Muscle layer of duodenum (tissue), 2 donors: ENCODE data around the gene ATG2A.

Experiments used
- H3K27ac ChIP-seq: one replicate; pipeline ENCODE4 v1.7.0; 2013; ENCODE audit warnings: mild to moderate bottlenecking, low read length
- H3K27me3 ChIP-seq: one replicate; pipeline ENCODE4 v1.7.0; 2013; ENCODE audit warnings: low read depth, mild to moderate bottlenecking, control low read depth, low read length
- H3K36me3 ChIP-seq, 2 donors: one replicate each; pipeline ENCODE4 v1.7.0; 2013; ENCODE audit warnings: low read length in 2 of 2, control low read depth in 1 of 2, mild to moderate bottlenecking in 1 of 2; ENCODE audit not compliant: insufficient read depth in 2 of 2, control insufficient read depth in 1 of 2
- H3K4me1 ChIP-seq, 2 donors: one replicate each; pipeline ENCODE4 v1.7.0; 2013; ENCODE audit warnings: low read length in 2 of 2, mild to moderate bottlenecking in 2 of 2, control low read depth in 1 of 2, moderate library complexity in 1 of 2; ENCODE audit not compliant: insufficient read depth in 2 of 2, control insufficient read depth in 1 of 2
- H3K4me3 ChIP-seq, 2 donors: one replicate each; pipeline ENCODE4 v1.7.0; 2013; ENCODE audit warnings: low read length in 2 of 2, low read depth in 1 of 2, mild to moderate bottlenecking in 1 of 2
- H3K9me3 ChIP-seq, 2 donors: one replicate each; pipeline ENCODE4 v1.7.0; 2013; ENCODE audit warnings: low read length in 2 of 2, control low read depth in 1 of 2, mild to moderate bottlenecking in 1 of 2; ENCODE audit not compliant: control insufficient read depth in 1 of 2
- donor health status: healthy.

Gene ATG2A

GRCh38 chr11:64900774-64901173, 16.2 kb downstream of the ATG2A start:
- Histone ChIP-seq H3K36me3 (peaks cover 17 to 90% of the 10 kb centered on the region in 2 donors), H3K27ac (no peak overlapping the region)

DNA sequence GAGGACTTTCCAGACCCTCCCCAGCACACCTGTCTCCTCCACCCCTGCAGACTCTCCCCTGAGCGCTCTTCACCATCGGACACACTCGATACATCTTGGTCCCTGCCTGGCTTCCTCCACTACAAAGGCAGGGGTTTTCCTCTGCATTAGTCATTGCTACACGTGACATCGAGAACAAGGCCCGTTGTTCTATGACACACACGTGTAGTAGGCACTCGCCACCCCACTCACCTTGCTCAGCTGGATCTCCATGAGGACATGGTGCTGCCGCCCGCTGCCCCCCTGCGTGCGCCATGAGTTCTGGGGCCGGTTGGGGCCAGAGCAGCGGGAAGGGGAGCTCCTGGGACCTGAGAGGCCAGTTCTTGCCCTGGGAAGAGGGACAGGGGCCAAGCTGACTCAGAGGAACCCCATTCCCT, 16.7 kb downstream of the ATG2A start:
- Histone ChIP-seq H3K4me1 (no peaks in the 10 kb centered on the region), H3K4me3 (no peak overlapping the region), H3K27me3 (no peaks in the 10 kb centered on the region), H3K9me3 (no peaks in the 10 kb centered on the region), H3K36me3 (peaks cover 17 to 89% of the 10 kb centered on the region in 2 donors), H3K27ac (no peak overlapping the region)

More at GRCh38 chr11:64900774-64901173, 16.2 kb downstream of the ATG2A start:
- H3K9me3 ChIP-seq: no peaks in the 10 kb centered on the region
- no peaks in the 10 kb centered on the region for H3K27me3 ChIP-seq
- H3K4me1 ChIP-seq: no peaks in the 10 kb centered on the region
- no peak overlapping the region for H3K4me3 ChIP-seq

DNA sequence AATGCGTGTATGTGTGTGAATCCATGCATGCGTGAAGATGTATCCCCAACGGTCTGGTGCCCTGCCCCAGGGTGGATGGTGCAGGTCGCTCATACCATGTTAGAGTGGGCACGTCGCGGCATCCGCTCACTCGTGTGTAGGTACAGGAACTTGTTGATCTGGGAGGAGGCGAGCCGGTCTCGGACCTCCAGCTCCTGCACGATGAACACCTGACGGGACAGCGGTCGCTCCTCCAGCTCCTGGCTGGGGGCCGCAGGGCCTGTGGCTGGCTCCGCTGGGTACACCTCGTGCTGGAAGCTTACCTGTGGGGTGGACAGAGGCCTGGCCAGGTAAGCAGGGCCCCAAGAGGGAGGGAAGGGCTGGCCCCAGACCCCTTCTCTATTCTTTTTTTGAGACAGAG, 18.5 kb downstream of the ATG2A start:
- H3K36me3 ChIP-seq: peaks cover 17 to 88% of the 10 kb centered on the region in 2 donors
- H3K9me3 ChIP-seq: no peaks in the 10 kb centered on the region
- no peaks in the 10 kb centered on the region for H3K4me1 ChIP-seq
- no peak overlapping the region for H3K27ac ChIP-seq
- H3K4me3 ChIP-seq: no peak overlapping the region
- no peaks in the 10 kb centered on the region for H3K27me3 ChIP-seq

GRCh38 chr11:64898076-64898445, 18.9 kb downstream of the ATG2A start:
- no peak overlapping the region for H3K4me3 ChIP-seq
- H3K9me3 ChIP-seq: no peaks in the 10 kb centered on the region
- H3K27me3 ChIP-seq: no peaks in the 10 kb centered on the region
- H3K4me1 ChIP-seq: no peaks in the 10 kb centered on the region
- H3K36me3 ChIP-seq: peaks cover 16 to 83% of the 10 kb centered on the region in 2 donors
- H3K27ac ChIP-seq: no peak overlapping the region

DNA sequence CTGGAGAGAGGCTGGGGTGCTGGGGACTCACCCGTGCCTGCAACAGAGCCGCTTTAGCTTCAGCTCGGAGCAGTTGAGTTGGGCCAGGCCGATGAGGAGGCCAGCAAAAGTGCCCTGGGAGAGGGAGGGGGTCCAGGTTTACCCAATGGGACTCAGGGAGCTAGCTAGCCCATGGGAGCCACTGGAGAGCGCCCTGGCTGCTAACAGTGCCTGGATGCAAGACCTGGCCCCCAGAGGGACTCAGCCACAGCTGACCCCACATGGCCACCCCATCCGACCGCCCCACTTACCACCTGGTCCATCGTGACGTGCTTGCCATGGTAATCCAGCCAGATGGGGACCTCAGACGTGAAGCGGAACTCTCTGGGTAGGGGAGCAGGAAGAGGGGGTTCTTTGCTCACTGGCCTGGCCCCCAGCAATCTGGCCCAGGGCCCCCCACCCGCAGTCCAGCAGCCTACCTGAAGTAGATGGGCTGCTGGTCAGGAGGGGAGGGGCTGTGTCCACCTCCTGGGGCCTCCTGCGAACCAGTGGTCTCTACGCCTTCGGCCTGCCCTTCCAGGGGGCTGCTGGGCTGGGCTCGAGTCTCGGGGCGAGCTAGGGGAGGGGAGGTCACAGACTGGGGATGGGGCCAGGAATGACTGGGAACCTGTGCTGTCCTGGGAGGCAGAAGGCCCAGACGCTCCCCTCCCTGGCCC, 19.5 kb downstream of the ATG2A start:
- Histone ChIP-seq H3K4me3 (no peak overlapping the region), H3K27ac (no peak overlapping the region), H3K36me3 (peaks cover 13 to 79% of the 10 kb centered on the region in 2 donors), H3K4me1 (no peaks in the 10 kb centered on the region), H3K9me3 (no peaks in the 10 kb centered on the region), H3K27me3 (no peaks in the 10 kb centered on the region)

GRCh38 chr11:64896448-64897022, 20.5 kb downstream of the ATG2A start:
- Histone ChIP-seq H3K9me3 (no peaks in the 10 kb centered on the region), H3K27me3 (no peaks in the 10 kb centered on the region), H3K4me1 (no peaks in the 10 kb centered on the region), H3K27ac (no peak overlapping the region), H3K4me3 (no peak overlapping the region), H3K36me3 (peaks cover 8 to 69% of the 10 kb centered on the region in 2 donors)

GRCh38 chr11:64894812-64895452, 22.1 kb downstream of the ATG2A start:
- Histone ChIP-seq H3K27me3 (no peaks in the 10 kb centered on the region), H3K4me1 (no peaks in the 10 kb centered on the region), H3K27ac (no peak overlapping the region), H3K4me3 (no peak overlapping the region), H3K36me3 (peaks cover 5 to 54% of the 10 kb centered on the region in 2 donors), H3K9me3 (no peaks in the 10 kb centered on the region)

GRCh38 chr11:64894070-64894811, 22.8 kb downstream of the ATG2A start:
- Histone ChIP-seq H3K27ac (peak overlapping the region; percentile 69), H3K4me1 (no peaks in the 10 kb centered on the region), H3K27me3 (no peaks in the 10 kb centered on the region), H3K4me3 (no peak overlapping the region), H3K36me3 (peaks cover 5 to 47% of the 10 kb centered on the region in 2 donors), H3K9me3 (no peaks in the 10 kb centered on the region)

DNA sequence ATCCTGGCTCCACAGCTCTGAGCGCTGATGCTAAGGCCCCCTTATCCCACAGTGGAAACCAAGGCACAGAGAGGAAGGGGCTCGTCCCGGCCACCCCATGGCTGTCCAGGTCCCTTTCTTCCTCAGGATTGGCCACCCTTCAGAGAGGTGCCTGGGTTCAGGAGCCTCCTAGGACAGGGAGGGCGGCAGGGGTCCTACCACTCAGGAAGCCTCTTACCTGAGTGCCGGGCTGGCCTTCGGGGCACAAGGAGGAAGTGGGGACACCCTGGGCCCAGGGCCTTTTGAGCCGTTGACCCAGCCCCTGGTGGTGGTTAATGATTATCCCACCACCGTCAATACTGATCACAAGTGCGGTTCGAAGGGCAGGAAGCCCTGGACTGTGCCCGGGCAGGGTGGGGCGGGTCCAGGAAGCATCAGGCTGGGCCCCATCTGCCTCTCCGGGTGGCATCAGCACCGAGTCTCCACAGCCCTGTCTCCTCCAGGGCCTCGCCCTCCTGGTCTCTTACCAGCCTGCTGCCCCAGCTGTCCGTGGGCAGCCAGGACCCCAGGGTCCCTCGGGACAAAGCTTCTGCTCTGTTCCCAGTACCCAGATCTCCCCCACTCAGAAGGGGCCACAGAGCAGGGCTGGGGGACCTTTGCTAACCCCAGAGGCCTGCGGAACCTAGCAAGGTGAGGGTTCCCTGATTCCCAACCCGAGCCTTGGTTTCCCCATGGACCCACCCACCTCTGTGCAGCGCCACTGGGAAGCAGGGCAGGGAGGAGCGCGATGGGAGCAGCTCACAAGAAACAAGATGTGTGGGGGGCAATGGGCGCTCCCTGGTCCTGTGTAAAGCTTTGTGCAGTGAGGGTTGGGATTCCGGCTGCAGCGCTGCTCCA, 23.6 kb downstream of the ATG2A start:
- H3K4me1 ChIP-seq: peaks cover 0 to under 1% of the 10 kb centered on the region in 2 donors
- peaks cover 4 to 39% of the 10 kb centered on the region in 2 donors for H3K36me3 ChIP-seq
- peak overlapping the region; percentile 83 for H3K27ac ChIP-seq

GRCh38 chr11:64892838-64893193, 24.2 kb downstream of the ATG2A start:
- H3K27me3 ChIP-seq: no peaks in the 10 kb centered on the region
- H3K36me3 ChIP-seq: peaks cover 0 to 33% of the 10 kb centered on the region in 2 donors
- H3K27ac ChIP-seq: peak overlapping the region; percentile 83
- peaks cover 0 to 7% of the 10 kb centered on the region in 2 donors for H3K4me1 ChIP-seq
- H3K4me3 ChIP-seq: peak overlapping the region in 1 of 2 donors; percentile 59
- no peaks in the 10 kb centered on the region for H3K9me3 ChIP-seq

More for the DNA sequence above, 23.6 kb downstream of the ATG2A start:
- Histone ChIP-seq H3K9me3 (no peaks in the 10 kb centered on the region), H3K27me3 (no peaks in the 10 kb centered on the region), H3K4me3 (peak overlapping the region in 1 of 2 donors; percentile 59)
